ENCODE measurements around the gene PPP1R13B.

Gene PPP1R13B

GRCh38 chr14:103731916-103732867 is 115.2 kb downstream of the PPP1R13B start:
- DNase-seq (ENCODE audit: low read depth in 2 of 2) = no peak

- no peak for DNase-seq (ENCODE audit: low read depth in 2 of 2)
These were observed 115.9 kb downstream of the PPP1R13B start for GRCh38 chr14:103731481-103731880.

- DNase-seq (ENCODE audit: low read depth in 2 of 2) = no peak
These were observed 116.8 kb downstream of the PPP1R13B start for GRCh38 chr14:103730490-103731035.

GRCh38 chr14:103729496-103730448 is 117.6 kb downstream of the PPP1R13B start:
- DNase-seq (ENCODE audit: low read depth in 2 of 2) = no peak

GRCh38 chr14:103728721-103729120 is 118.7 kb downstream of the PPP1R13B start:
- no peak for DNase-seq (ENCODE audit: low read depth in 2 of 2)

- no peak for DNase-seq (ENCODE audit: low read depth in 2 of 2)
These were observed 119.2 kb downstream of the PPP1R13B start for GRCh38 chr14:103728141-103728540.

- DNase-seq (ENCODE audit: low read depth in 2 of 2) = no peak
These were observed 119.9 kb downstream of the PPP1R13B start for GRCh38 chr14:103727313-103727980.

- DNase-seq (ENCODE audit: low read depth in 2 of 2) = no peak
These were observed 120.9 kb downstream of the PPP1R13B start for GRCh38 chr14:103726474-103726873.

GRCh38 chr14:103725739-103726395 is 121.5 kb downstream of the PPP1R13B start:
- no peak for DNase-seq (ENCODE audit: low read depth in 2 of 2)

GRCh38 chr14:103725001-103725682 is 122.2 kb downstream of the PPP1R13B start:
- DNase-seq (ENCODE audit: low read depth in 2 of 2) = no peak

- no peak for DNase-seq (ENCODE audit: low read depth in 2 of 2)
These were observed 123.3 kb downstream of the PPP1R13B start for GRCh38 chr14:103724116-103724515.

GRCh38 chr14:103723748-103724081 is 123.7 kb downstream of the PPP1R13B start:
- no peak for DNase-seq (ENCODE audit: low read depth in 2 of 2)

- DNase-seq (ENCODE audit: low read depth in 2 of 2) = peak in 1 of 2 donors; percentile 25
These were observed 125.8 kb downstream of the PPP1R13B start for GRCh38 chr14:103721334-103722120.

- DNase-seq (ENCODE audit: low read depth in 2 of 2) = no peak
These were observed 127.6 kb downstream of the PPP1R13B start for GRCh38 chr14:103719751-103720150.

- DNase-seq (ENCODE audit: low read depth in 2 of 2) = no peak
These were observed 128.8 kb downstream of the PPP1R13B start for GRCh38 chr14:103718572-103718971.

- no peak for DNase-seq (ENCODE audit: low read depth in 2 of 2)
These were observed 130.4 kb downstream of the PPP1R13B start for GRCh38 chr14:103716899-103717411.

- DNase-seq (ENCODE audit: low read depth in 2 of 2) = no peak
These were observed 131.1 kb downstream of the PPP1R13B start for GRCh38 chr14:103716091-103716801.

Data from activated CD4-positive, alpha-beta T cell treated with anti-CD3 and anti-CD28 coated beads for 24 hours (primary cell).